SU-DHL-6 (cell line): ENCODE results near the gene RPL13A.

Experiments
- CTCF ChIP-seq: fragments of 200-600 bp; sonication (generic); IDR thresholded peaks from one replicate; pipeline ENCODE4 v1.5.1; 2017; ENCODE audit warnings: antibody characterized with exemption, mild to moderate bottlenecking, low read length, moderate library complexity; ENCODE audit not compliant: insufficient read depth, poor library complexity, severe bottlenecking
- EZH2phosphoT487 ChIP-seq: fragments of 200-600 bp; sonication (generic), shearing (Covaris generic); conservative IDR thresholded peaks from 2 replicates; pipeline ENCODE4 v1.6.1; 2018; ENCODE audit warnings: mild to moderate bottlenecking, antibody characterized with exemption, low read length, moderate library complexity, mixed read lengths

GRCh38 chr19:49503582-49503962, 16.2 kb downstream of the RPL13A start:
- TF ChIP-seq CTCF (no peak), EZH2phosphoT487 (no peak)
